Panc1 (cell line): Measurements from ENCODE around the gene CCSAP. TPM values are rescaled to one million over a fixed set of nuclear protein-coding genes. Genes with fewer than 3 reads are reported as not detected.

Experiments used
- ATAC-seq: fragments of 200-7000 bp; cut with Tn5 transposase; 2 replicates; pipeline ENCODE4 v1.9.1; 2020; ENCODE audit warnings: mild to moderate bottlenecking, moderate library complexity
- BruUV-seq: library from RNA; stranded (reverse); fragments of 400-500 nt; replicated peaks from 2 replicates; lab custom pipeline; 2021; lab: Mats Ljungman, UMichigan
- CTCF ChIA-PET: fragments of 300-600 bp; sonication (Branson Sonifier 250); formaldehyde crosslinking; loops from one replicate; lab custom pipeline; 2022; ENCODE audit warnings: antibody characterized with exemption; lab: Charles Lee
- POLR2A ChIA-PET: fragments of 300-600 bp; sonication (Branson Sonifier 250); formaldehyde crosslinking; loops from one replicate; lab custom pipeline; 2022; ENCODE audit warnings: antibody characterized with exemption; lab: Charles Lee
- DNase-seq: peaks from one replicate; pipeline ENCODE4 v3.0.0-alpha.2; 2010; ENCODE audit warnings: low read depth, low spot score
- H3K27ac ChIP-seq: 2 replicates; pipeline ENCODE4 v1.5.1; 2011; ENCODE audit warnings: mild to moderate bottlenecking, low read length, inconsistent platforms
- H3K27me3 ChIP-seq: fragments of 200-500 bp; sonication (Bioruptor generic); 2 replicates; pipeline ENCODE4 v1.6.0; 2014; ENCODE audit warnings: low read length, inconsistent platforms; ENCODE audit not compliant: control insufficient read depth, insufficient read depth
- H3K36me3 ChIP-seq: fragments of 200-500 bp; sonication (Bioruptor generic); 2 replicates; pipeline ENCODE4 v1.5.1; 2014; ENCODE audit warnings: inconsistent platforms, mild to moderate bottlenecking, low read length, moderate library complexity; ENCODE audit not compliant: control insufficient read depth, insufficient read depth
- H3K4me1 ChIP-seq: 2 replicates; pipeline ENCODE4 v1.5.1; 2011; ENCODE audit warnings: inconsistent platforms, mild to moderate bottlenecking, low read length, moderate library complexity; ENCODE audit not compliant: control insufficient read depth, insufficient read depth
- H3K4me3 ChIP-seq, 2 experiments: 2 replicates each; pipeline ENCODE4 v1.5.1; 2011 to 2012; ENCODE audit warnings: low read depth in 2 of 2, low read length in 2 of 2, mild to moderate bottlenecking in 2 of 2, inconsistent platforms in 1 of 2, moderate library complexity in 1 of 2
- H3K9me3 ChIP-seq: fragments of 200-500 bp; sonication (Bioruptor generic); 2 replicates; pipeline ENCODE4 v1.5.1; 2014; ENCODE audit warnings: low read depth, mild to moderate bottlenecking, inconsistent platforms, low read length, moderate library complexity; ENCODE audit not compliant: control insufficient read depth, insufficient read depth
- CTCF ChIP-seq: fragments of 450-650 bp; IDR thresholded peaks from 2 replicates; pipeline ENCODE4 v1.5.1; 2017; ENCODE audit warnings: mild to moderate bottlenecking
- POLR2AphosphoS5 ChIP-seq: IDR thresholded peaks from 2 replicates; pipeline ENCODE4 v1.6.1; 2012; ENCODE audit warnings: mild to moderate bottlenecking, low read depth, low read length, moderate library complexity
- REST ChIP-seq, 2 experiments: IDR thresholded peaks; 2 replicates each; pipeline ENCODE4 v1.6.1; 2011 to 2012; ENCODE audit warnings: low read depth in 2 of 2, control low read depth in 1 of 2, low read length in 1 of 2, mild to moderate bottlenecking in 1 of 2, moderate library complexity in 1 of 2; ENCODE audit not compliant: insufficient read depth in 1 of 2
- SIN3A ChIP-seq: IDR thresholded peaks from 2 replicates; pipeline ENCODE4 v1.6.1; 2012; ENCODE audit warnings: low read depth, mild to moderate bottlenecking, low read length, moderate library complexity, borderline replicate concordance; ENCODE audit not compliant: insufficient read depth
- TCF7L2 ChIP-seq: IDR thresholded peaks from 2 replicates; pipeline ENCODE4 v1.6.1; 2011; ENCODE audit warnings: mild to moderate bottlenecking, low read depth, low read length, inconsistent platforms
- in situ Hi-C: cut with HindIII; loops from 2 replicates; pipeline ENCODE4 v1.10.0; 2016; ENCODE audit warnings: low sequenced_read_pairs, low pct_unique_long_range_greater_than_20kb
- intact Hi-C: fragments of 100-400 bp; cut with micrococcal nuclease; formaldehyde crosslinking; loops from one replicate; pipeline ENCODE4 v1.10.0; 2022; ENCODE audit not compliant: unreplicated experiment
- total RNA-seq: library from RNA; stranded (reverse); gene quantifications from one replicate; pipeline ENCODE4 v1.2.1, GENCODE V29; 2021; ENCODE audit not compliant: unreplicated experiment

CCSAP gene
- total RNA-seq, 1 experiment from 2014 or later = 11.6 TPM

GRCh38 chr1:229377429-229377828 lies 34.6 kb upstream of the CCSAP start:
- no TSS peak for BruUV-seq
- ChIA-PET POLR2A (no interaction called here), CTCF (no interaction called here)
- in situ Hi-C loops (no loop called here), intact Hi-C loops (no loop called here)
- Histone ChIP-seq H3K9me3 (no peaks in the 10 kb centered on the region), H3K27me3 (no peaks in the 10 kb centered on the region), H3K36me3 (no peaks in the 10 kb centered on the region), H3K4me1 (no peaks in the 10 kb centered on the region), H3K27ac (no peak overlapping the region), H3K4me3 (no peak overlapping the region)
- TF ChIP-seq REST (IDR thresholded peaks at IDR 0.05; ENCODE audit: insufficient read depth in 1 of 2, low read depth in 2 of 2, low read length in 1 of 2) (no peak), CTCF (no peak), TCF7L2 (no peak), POLR2AphosphoS5 (no peak), SIN3A (no peak)
- DNase-seq (no peak), ATAC-seq (no peak)

- TF ChIP-seq CTCF = no peak
- TF ChIP-seq SIN3A = no peak
- TF ChIP-seq TCF7L2 = no peak
- no peak for TF ChIP-seq REST (IDR thresholded peaks at IDR 0.05; ENCODE audit: insufficient read depth in 1 of 2, low read depth in 2 of 2, low read length in 1 of 2)
- no peak for TF ChIP-seq POLR2AphosphoS5
- in situ Hi-C loops (no loop called here), intact Hi-C loops (no loop called here)
- Histone ChIP-seq H3K36me3 (no peaks in the 10 kb centered on the region), H3K27me3 (no peaks in the 10 kb centered on the region), H3K4me3 (no peak overlapping the region), H3K9me3 (no peaks in the 10 kb centered on the region), H3K27ac (no peak overlapping the region), H3K4me1 (no peaks in the 10 kb centered on the region)
- ChIA-PET POLR2A (no interaction called here), CTCF (no interaction called here)
- DNase-seq (no peak), ATAC-seq (no peak)
- no TSS peak for BruUV-seq
Observed at GRCh38 chr1:229376521-229376920, 33.7 kb upstream of the CCSAP start.
